ENCODE measurements around the gene TMEM222. TPM values are rescaled to one million over a fixed set of nuclear protein-coding genes. Genes with fewer than 3 reads are reported as not detected.

The TMEM222 gene
- total and polyA plus RNA-seq, 7 experiments from 2014 or later: 23.7 to 66.1 (median 43.3) TPM

DNA sequence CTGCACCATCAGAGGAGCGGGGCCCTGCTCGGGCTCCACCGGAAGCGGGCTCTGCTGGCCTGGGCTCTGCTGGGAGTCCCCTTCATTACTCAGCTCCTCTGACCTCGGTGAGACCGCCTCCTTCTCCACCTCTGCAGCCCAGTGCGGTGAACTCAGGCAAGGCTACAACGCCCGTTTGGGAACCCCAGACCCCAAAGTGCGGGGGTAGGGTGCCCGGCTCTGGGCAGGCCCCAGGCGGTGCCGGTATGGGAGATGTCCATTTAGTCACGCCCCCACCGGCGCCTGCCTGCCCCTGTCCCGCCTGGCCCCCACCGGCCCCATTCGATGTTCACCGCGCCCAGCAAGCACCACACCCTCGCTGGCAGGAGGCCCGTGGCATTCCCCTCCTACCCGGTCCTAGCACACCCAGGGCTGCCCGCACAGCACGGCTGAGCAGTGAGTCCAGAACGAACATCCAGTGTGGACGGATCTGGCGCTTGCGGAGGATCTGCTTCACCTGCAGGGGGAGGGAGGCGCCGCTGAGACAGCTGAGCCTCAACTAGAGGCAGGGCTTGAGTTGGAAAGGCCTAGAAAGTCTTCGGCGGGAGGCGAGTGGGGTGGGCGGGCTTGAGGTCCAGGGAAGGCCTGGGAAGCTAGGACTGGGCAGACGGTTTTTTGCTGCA is 34.8 kb downstream of the TMEM222 start:
- intact Hi-C loops (cut with micrococcal nuclease): loop anchor here (1.0 kb wide), 7 partner anchors 9 to 55 kb away; partner anchors contain the start of genes SYTL1 (in 1 of the 2) and TMEM222 (in 1 of the 2)
- CTCF ChIA-PET: interaction anchor here (0.8 to 5.0 kb wide), 26 partner anchors 8 to 306 kb away, joined by 3 to 44 read pairs (median 7); partner anchors contain the start of genes GPR3, MAP3K6 and SYTL1
- Mint-ChIP-seq H3K27me3 (no peaks in the 10 kb centered on the region), H3K36me3 (peaks cover 0 to 8% (median 0%) of the 10 kb centered on the region in 5 donors), H3K4me3 (peak overlapping the region; percentile 74 to 88 (median 80)), H3K27ac (peak overlapping the region; percentile 62 to 90 (median 88)), H3K4me1 (peaks cover 23 to 56% (median 45%) of the 10 kb centered on the region in 7 donors), H3K9me3 (peaks cover 0 to 3% (median 0%) of the 10 kb centered on the region in 11 donors)
- peak overlapping the region; percentile 76 for H3K4me3 ChIP-seq (ENCODE audit: low read length)
- peak; percentile 14 for ATAC-seq
- peaks cover 37 to 41% of the 10 kb centered on the region in 2 donors for H3K4me1 ChIP-seq (ENCODE audit: control insufficient read depth in 2 of 2, insufficient read depth in 2 of 2, low read length in 2 of 2)
- DNase-seq: peak in 2 of 9 donors; percentile 38 to 47
- H3K27ac ChIP-seq (ENCODE audit: low read depth, low read length): peak overlapping the region; percentile 70
- H3K36me3 ChIP-seq (ENCODE audit: control insufficient read depth in 2 of 3, insufficient read depth in 3 of 3, low read length in 3 of 3): peaks cover 0 to 4% (median 0%) of the 10 kb centered on the region in 3 experiments
- H3K27me3 ChIP-seq (ENCODE audit: control insufficient read depth in 2 of 2, insufficient read depth in 2 of 2, low read length in 2 of 2): no peaks in the 10 kb centered on the region
- POLR2A ChIA-PET: interaction anchor here (0.9 to 9.2 kb wide), 9 partner anchors 9 to 305 kb away, joined by 3 to 111 read pairs (median 7); partner anchors contain the start of genes MAP3K6 and SYTL1
- no peaks in the 10 kb centered on the region for H3K9me3 ChIP-seq (ENCODE audit: control insufficient read depth in 2 of 3, low read length in 3 of 3)

DNA sequence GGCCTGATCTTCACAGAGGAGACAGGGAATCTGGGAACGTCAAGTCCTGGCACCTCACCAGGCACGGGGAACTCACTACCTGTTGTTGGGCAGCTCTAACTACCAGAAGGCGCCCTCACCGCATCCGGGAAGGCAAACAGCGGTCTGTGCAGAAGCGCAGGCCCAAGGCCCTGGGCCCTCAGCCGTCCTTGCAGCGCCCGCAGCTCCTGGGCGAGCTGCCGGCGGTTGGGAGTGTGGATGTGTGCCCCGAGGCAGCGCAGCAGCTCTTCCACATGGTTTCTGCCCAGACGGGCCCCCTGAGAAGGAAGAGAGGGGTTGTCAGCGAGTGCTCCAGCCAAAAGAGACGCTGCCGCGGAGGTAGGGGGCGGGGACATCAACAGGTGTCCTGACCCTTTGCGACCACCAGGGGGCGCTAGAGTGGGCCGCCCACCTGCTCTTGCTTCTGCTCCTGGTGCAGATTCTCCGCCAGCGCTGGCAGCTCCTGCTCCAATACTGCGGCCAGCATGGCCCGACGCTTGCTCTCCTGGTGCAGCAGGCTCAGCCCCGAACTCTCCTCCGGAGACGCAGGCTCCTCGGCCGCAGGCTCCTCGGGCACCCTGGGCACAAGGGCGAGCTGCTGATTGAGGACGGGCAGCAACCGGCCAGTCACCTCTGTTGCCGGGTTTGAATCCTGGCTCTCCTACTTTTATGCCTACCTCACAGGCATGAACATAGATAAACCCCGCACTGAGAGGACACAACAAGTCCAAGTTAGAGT is 35.5 kb downstream of the TMEM222 start:
- intact Hi-C loops (cut with micrococcal nuclease): loop anchor here (1.0 kb wide), 7 partner anchors 8 to 56 kb away; partner anchors contain the start of genes SYTL1 (in 1 of the 2) and TMEM222 (in 1 of the 2)
- Histone ChIP-seq H3K27ac (ENCODE audit: low read depth, low read length) (peak overlapping the region; percentile 70), H3K9me3 (ENCODE audit: control insufficient read depth in 2 of 3, low read length in 3 of 3) (no peaks in the 10 kb centered on the region), H3K4me1 (ENCODE audit: control insufficient read depth in 2 of 2, insufficient read depth in 2 of 2, low read length in 2 of 2) (peaks cover 37 to 41% of the 10 kb centered on the region in 2 donors), H3K4me3 (ENCODE audit: low read length) (peak overlapping the region; percentile 76), H3K27me3 (ENCODE audit: control insufficient read depth in 2 of 2, insufficient read depth in 2 of 2, low read length in 2 of 2) (no peaks in the 10 kb centered on the region), H3K36me3 (ENCODE audit: control insufficient read depth in 2 of 3, insufficient read depth in 3 of 3, low read length in 3 of 3) (peaks cover 0 to 3% (median 0%) of the 10 kb centered on the region in 3 experiments)
- Mint-ChIP-seq H3K27me3 (no peaks in the 10 kb centered on the region), H3K36me3 (peaks cover 0 to 8% (median 0%) of the 10 kb centered on the region in 5 donors), H3K9me3 (peaks cover 0 to 3% (median 0%) of the 10 kb centered on the region in 11 donors), H3K4me3 (peak overlapping the region; percentile 74 to 88 (median 80)), H3K27ac (peak overlapping the region; percentile 62 to 90 (median 88)), H3K4me1 (peaks cover 23 to 56% (median 45%) of the 10 kb centered on the region in 7 donors)
- ChIA-PET CTCF (interaction anchor here (0.7 to 5.0 kb wide), 28 partner anchors 8 to 305 kb away, joined by 3 to 44 read pairs (median 6); partner anchors contain the start of genes GPR3, MAP3K6 and SYTL1), POLR2A (interaction anchor here (0.9 to 9.2 kb wide), 10 partner anchors 9 to 166 kb away, joined by 3 to 111 read pairs (median 6); partner anchors contain the start of genes MAP3K6 and SYTL1)
- DNase-seq (peak; percentile 76 to 89 (median 85)), ATAC-seq (peak; percentile 94)

DNA sequence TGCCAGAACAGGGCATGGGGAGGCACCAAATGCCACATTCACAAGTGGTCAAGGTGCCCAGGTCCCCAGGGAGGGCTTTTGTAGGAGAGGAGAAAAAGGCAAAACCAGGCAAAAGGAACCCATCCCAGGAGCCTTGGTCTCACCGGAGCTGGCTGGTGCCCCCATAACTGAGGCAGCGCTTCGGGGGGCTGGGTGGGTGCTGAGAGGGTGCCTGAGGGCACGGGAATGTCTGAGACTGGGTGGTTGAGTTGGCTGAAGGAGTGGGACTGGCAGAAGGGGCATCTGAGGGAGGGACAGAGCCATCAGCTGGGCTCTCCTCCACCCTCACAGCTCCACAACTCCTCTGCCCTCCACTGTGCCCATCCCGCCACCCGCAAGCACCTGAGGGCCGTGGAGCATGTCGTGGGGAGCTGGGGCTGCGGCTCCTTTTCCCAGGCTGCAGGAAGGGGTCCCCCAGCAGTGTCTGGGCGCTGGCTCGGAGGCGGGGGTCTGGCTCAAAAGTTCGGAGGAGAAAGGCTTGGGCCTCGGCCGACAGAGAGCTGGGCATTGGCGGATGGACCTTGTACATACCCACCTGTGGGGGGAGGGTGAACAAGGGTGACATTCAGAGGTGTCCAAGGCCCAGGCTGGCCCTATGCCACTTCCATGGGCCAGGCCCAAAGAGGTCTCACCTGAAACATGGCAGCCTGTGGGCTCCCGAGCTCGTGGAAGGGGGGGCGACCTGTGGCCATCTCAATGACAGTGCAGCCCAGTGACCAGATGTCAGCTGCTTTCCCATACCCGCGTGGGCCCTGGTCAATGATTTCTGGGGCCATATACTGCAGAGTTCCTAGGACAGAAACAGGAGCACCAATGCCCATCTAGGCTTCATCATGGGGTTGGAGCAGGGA is 36.3 kb downstream of the TMEM222 start:
- Histone ChIP-seq H3K9me3 (ENCODE audit: control insufficient read depth in 2 of 3, low read length in 3 of 3) (no peaks in the 10 kb centered on the region), H3K36me3 (ENCODE audit: control insufficient read depth in 2 of 3, insufficient read depth in 3 of 3, low read length in 3 of 3) (peaks cover 0 to 3% (median 0%) of the 10 kb centered on the region in 3 experiments), H3K4me1 (ENCODE audit: control insufficient read depth in 2 of 2, insufficient read depth in 2 of 2, low read length in 2 of 2) (peaks cover 37 to 41% of the 10 kb centered on the region in 2 donors), H3K4me3 (ENCODE audit: low read length) (peak overlapping the region; percentile 76), H3K27ac (ENCODE audit: low read depth, low read length) (no peak overlapping the region), H3K27me3 (ENCODE audit: control insufficient read depth in 2 of 2, insufficient read depth in 2 of 2, low read length in 2 of 2) (no peaks in the 10 kb centered on the region)
- peaks cover 23 to 60% (median 45%) of the 10 kb centered on the region in 7 donors for H3K4me1 Mint-ChIP-seq
- intact Hi-C loops (cut with micrococcal nuclease): no loop called here
- no peak for DNase-seq
- H3K9me3 Mint-ChIP-seq: peaks cover 0 to 3% (median 0%) of the 10 kb centered on the region in 11 donors
- ChIA-PET CTCF (interaction anchor here (0.6 to 5.0 kb wide), 23 partner anchors 8 to 247 kb away, joined by 3 to 44 read pairs (median 7); partner anchors contain the start of genes GPR3, MAP3K6 and SYTL1), POLR2A (interaction anchor here (0.7 to 9.2 kb wide), 8 partner anchors 8 to 199 kb away, joined by 3 to 111 read pairs (median 6); partner anchors contain the start of genes MAP3K6 and SYTL1)
- peaks cover 0 to 8% (median 0%) of the 10 kb centered on the region in 5 donors for H3K36me3 Mint-ChIP-seq
- no peak for ATAC-seq
- H3K27me3 Mint-ChIP-seq: no peaks in the 10 kb centered on the region
- H3K4me3 Mint-ChIP-seq: peak overlapping the region; percentile 0 to 88 (median 78)
- peak overlapping the region in 5 of 9 donors; percentile 3 to 89 (median 46) for H3K27ac Mint-ChIP-seq

DNA sequence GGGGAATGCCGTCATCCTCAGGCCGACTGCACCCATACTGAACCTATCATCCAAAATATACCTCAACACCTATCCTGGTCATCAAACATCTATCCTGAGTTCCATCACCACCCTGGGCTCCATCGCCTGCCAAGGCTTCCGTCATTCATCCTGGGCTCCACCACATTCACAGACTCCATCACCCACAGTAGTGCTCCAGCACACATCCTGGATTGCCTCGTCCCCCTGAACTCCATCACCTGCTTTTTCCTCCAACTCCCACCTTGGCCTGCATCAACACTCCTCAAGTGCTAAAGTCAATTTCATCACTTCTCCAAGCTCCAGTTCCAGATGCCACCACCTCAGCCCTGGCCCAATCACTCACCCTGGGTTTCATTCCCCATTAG is 37.0 kb downstream of the TMEM222 start:
- H3K27me3 Mint-ChIP-seq: no peaks in the 10 kb centered on the region
- peaks cover 23 to 56% (median 41%) of the 10 kb centered on the region in 7 donors for H3K4me1 Mint-ChIP-seq
- DNase-seq (no peak), ATAC-seq (no peak)
- peaks cover 0 to 8% (median 0%) of the 10 kb centered on the region in 5 donors for H3K36me3 Mint-ChIP-seq
- no peak overlapping the region for H3K27ac ChIP-seq (ENCODE audit: low read depth, low read length)
- H3K27ac Mint-ChIP-seq: peak overlapping the region in 5 of 9 donors; percentile 3 to 90 (median 63)
- no peaks in the 10 kb centered on the region for H3K27me3 ChIP-seq (ENCODE audit: control insufficient read depth in 2 of 2, insufficient read depth in 2 of 2, low read length in 2 of 2)
- H3K9me3 ChIP-seq (ENCODE audit: control insufficient read depth in 2 of 3, low read length in 3 of 3): no peaks in the 10 kb centered on the region
- ChIA-PET POLR2A (interaction anchor here (0.7 to 9.2 kb wide), 5 partner anchors 10 to 198 kb away, joined by 3 to 111 read pairs (median 7); partner anchors contain the start of gene SYTL1), CTCF (interaction anchor here (0.6 to 5.0 kb wide), 11 partner anchors 7 to 63 kb away, joined by 3 to 44 read pairs (median 7); partner anchors contain the start of genes GPR3 and MAP3K6)
- H3K4me3 Mint-ChIP-seq: peak overlapping the region; percentile 0 to 79 (median 51)
- H3K4me3 ChIP-seq (ENCODE audit: low read length): no peak overlapping the region
- H3K36me3 ChIP-seq (ENCODE audit: control insufficient read depth in 2 of 3, insufficient read depth in 3 of 3, low read length in 3 of 3): peaks cover 0 to 3% (median 0%) of the 10 kb centered on the region in 3 experiments
- H3K4me1 ChIP-seq (ENCODE audit: control insufficient read depth in 2 of 2, insufficient read depth in 2 of 2, low read length in 2 of 2): peaks cover 37 to 41% of the 10 kb centered on the region in 2 donors
- intact Hi-C loops (cut with micrococcal nuclease): no loop called here
- H3K9me3 Mint-ChIP-seq: peaks cover 0 to 3% (median 0%) of the 10 kb centered on the region in 11 donors

DNA sequence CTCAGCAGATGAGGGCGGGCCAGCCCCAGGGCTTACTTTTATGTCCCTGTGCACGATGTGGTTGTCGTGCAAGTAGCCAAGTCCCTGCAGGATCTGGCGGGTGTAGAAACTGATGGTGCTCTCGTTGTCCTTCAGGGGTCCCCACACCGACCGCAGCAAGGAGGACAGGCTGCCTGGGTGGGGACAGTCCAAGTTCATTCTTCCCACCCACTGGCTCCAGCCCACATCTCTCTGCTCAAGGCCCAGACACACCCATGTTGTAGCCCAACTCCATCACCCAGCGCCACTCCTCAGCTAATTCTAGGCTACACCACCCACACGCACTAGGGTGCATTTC is 37.8 kb downstream of the TMEM222 start:
- peak overlapping the region in 6 of 9 donors; percentile 10 to 90 (median 20) for H3K27ac Mint-ChIP-seq
- H3K9me3 Mint-ChIP-seq: peaks cover 0 to 3% (median 0%) of the 10 kb centered on the region in 11 donors
- Histone ChIP-seq H3K27me3 (ENCODE audit: control insufficient read depth in 2 of 2, insufficient read depth in 2 of 2, low read length in 2 of 2) (no peaks in the 10 kb centered on the region), H3K4me3 (ENCODE audit: low read length) (peak overlapping the region; percentile 50), H3K9me3 (ENCODE audit: control insufficient read depth in 2 of 3, low read length in 3 of 3) (no peaks in the 10 kb centered on the region), H3K27ac (ENCODE audit: low read depth, low read length) (peak overlapping the region; percentile 50), H3K36me3 (ENCODE audit: control insufficient read depth in 2 of 3, insufficient read depth in 3 of 3, low read length in 3 of 3) (peaks cover 0 to 3% (median 0%) of the 10 kb centered on the region in 3 experiments), H3K4me1 (ENCODE audit: control insufficient read depth in 2 of 2, insufficient read depth in 2 of 2, low read length in 2 of 2) (peaks cover 38 to 43% of the 10 kb centered on the region in 2 donors)
- CTCF ChIA-PET: interaction anchor here (1.0 to 5.0 kb wide), 4 partner anchors 26 to 61 kb away, joined by 4 to 44 read pairs (median 14); partner anchors contain the start of gene GPR3
- no peak for ATAC-seq
- POLR2A ChIA-PET: interaction anchor here (3.6 to 9.2 kb wide), 2 partner anchors 16 to 28 kb away, joined by 15 to 111 read pairs; partner anchors contain the start of gene SYTL1
- peaks cover 0 to 8% (median 0%) of the 10 kb centered on the region in 5 donors for H3K36me3 Mint-ChIP-seq
- intact Hi-C loops (cut with micrococcal nuclease): no loop called here
- H3K27me3 Mint-ChIP-seq: no peaks in the 10 kb centered on the region
- DNase-seq: no peak
- peak overlapping the region; percentile 59 to 91 (median 72) for H3K4me3 Mint-ChIP-seq
- peaks cover 31 to 61% (median 46%) of the 10 kb centered on the region in 7 donors for H3K4me1 Mint-ChIP-seq
